HCT116 (cell line): ENCODE results near the gene NACC2. TPM values are rescaled to one million over a fixed set of nuclear protein-coding genes. Genes with fewer than 3 reads are reported as not detected.

Source experiments
- ATAC-seq: fragments of 200-7000 bp; cut with Tn5 transposase; 2 replicates; pipeline ENCODE4 v1.9.1; 2020; ENCODE audit warnings: mild to moderate bottlenecking, moderate library complexity
- BruUV-seq: library from RNA; stranded (reverse); fragments of 400-500 nt; replicated peaks from 2 replicates; lab custom pipeline; 2021; lab: Mats Ljungman, UMichigan
- CTCF ChIA-PET: fragments of 300-600 bp; sonication (Branson Sonifier 250); formaldehyde crosslinking; loops from one replicate; lab custom pipeline; 2021; ENCODE audit warnings: antibody characterized with exemption; lab: Charles Lee
- POLR2A ChIA-PET: fragments of 300-600, 350-600 bp; sonication (Branson Sonifier 250); formaldehyde crosslinking; loops from one replicate; lab custom pipeline; 2021; ENCODE audit warnings: antibody characterized with exemption; lab: Charles Lee
- RAD21 ChIA-PET, 2 experiments: fragments of 300-600 bp; sonication (Branson Sonifier 250); formaldehyde crosslinking; loops; one replicate each; lab custom pipeline; 2023; ENCODE audit warnings: low total read pairs in 2 of 2; ENCODE audit not compliant: uncharacterized antibody in 2 of 2, unreplicated experiment in 2 of 2, low non-redundant PET in 1 of 2; lab: Charles Lee
- DNase-seq: peaks from one replicate; pipeline ENCODE4 v3.0.0-alpha.2; 2010; ENCODE audit warnings: low read depth, low spot score
- H2AFZ ChIP-seq: fragments of 200-600 bp; shearing (Covaris generic), sonication (generic); 2 replicates; pipeline ENCODE4 v1.6.1; 2017; ENCODE audit warnings: low read depth, mixed run types, mixed read lengths, antibody characterized with exemption, low read length; ENCODE audit not compliant: poor library complexity, severe bottlenecking
- H3K27ac ChIP-seq: 2 replicates; pipeline ENCODE4 v1.5.1; 2012; ENCODE audit warnings: low read depth, low read length
- H3K27me3 ChIP-seq: fragments of 200-600 bp; sonication (generic); 2 replicates; pipeline ENCODE4 v1.6.1; 2016; ENCODE audit warnings: mixed run types, low read length, mixed read lengths; ENCODE audit not compliant: insufficient read depth
- H3K36me3 ChIP-seq, 2 experiments: fragments of 200-500 bp in 1 of 2; fragments of 200-600 bp in 1 of 2; sonication (Bioruptor generic) in 1 of 2; sonication (generic) in 1 of 2; 2 replicates each; pipeline versions ENCODE4 v1.5.1 to v1.6.1; 2014 to 2016; ENCODE audit warnings: low read length in 2 of 2, inconsistent platforms in 1 of 2, mixed read lengths in 1 of 2, mixed run types in 1 of 2; ENCODE audit not compliant: insufficient read depth in 2 of 2, control insufficient read depth in 1 of 2
- H3K4me1 ChIP-seq, 2 experiments: fragments of 200-600 bp in 1 of 2; sonication (generic) in 1 of 2; 2 replicates each; pipeline versions ENCODE4 v1.5.1 to v1.6.1; 2012 to 2017; ENCODE audit warnings: low read length in 2 of 2, inconsistent platforms in 1 of 2, mild to moderate bottlenecking in 1 of 2, mixed read lengths in 1 of 2, mixed run types in 1 of 2, moderate library complexity in 1 of 2; ENCODE audit not compliant: insufficient read depth in 2 of 2, control insufficient read depth in 1 of 2
- H3K4me2 ChIP-seq: fragments of 200-600 bp; sonication (generic); 2 replicates; pipeline ENCODE4 v1.6.1; 2017; ENCODE audit warnings: mixed run types, low read length, mixed read lengths
- H3K4me3 ChIP-seq, 2 experiments: fragments of 200-600 bp in 1 of 2; sonication (generic) in 1 of 2; replicated peaks in 1 of 2; 2 replicates each; pipeline ENCODE4 v1.5.1; 2011 to 2016; ENCODE audit warnings: low read length in 2 of 2, control low read depth in 1 of 2, low read depth in 1 of 2, mild to moderate bottlenecking in 1 of 2, mixed read lengths in 1 of 2, mixed run types in 1 of 2
- H3K79me2 ChIP-seq: fragments of 200-600 bp; sonication (generic); 2 replicates; pipeline ENCODE4 v1.6.1; 2017; ENCODE audit warnings: mild to moderate bottlenecking, mixed run types, low read length, moderate library complexity, mixed read lengths; ENCODE audit not compliant: insufficient read depth
- H3K9ac ChIP-seq: fragments of 200-600 bp; sonication (generic); 2 replicates; pipeline ENCODE4 v1.6.1; 2016; ENCODE audit warnings: low read length, mixed read lengths
- H3K9me2 ChIP-seq: fragments of 200-600 bp; sonication (generic), shearing (Covaris generic); 2 replicates; pipeline ENCODE4 v1.6.1; 2017; ENCODE audit warnings: mixed run types, mild to moderate bottlenecking, moderate library complexity; ENCODE audit not compliant: insufficient read depth
- H3K9me3 ChIP-seq, 2 experiments: fragments of 200-500 bp in 1 of 2; fragments of 200-600 bp in 1 of 2; sonication (Bioruptor generic) in 1 of 2; sonication (generic) in 1 of 2; 2 replicates each; pipeline ENCODE4 v1.6.1; 2014 to 2017; ENCODE audit warnings: low read length in 2 of 2, mixed read lengths in 2 of 2, inconsistent platforms in 1 of 2, low read depth in 1 of 2, mild to moderate bottlenecking in 1 of 2, mixed run types in 1 of 2, moderate library complexity in 1 of 2; ENCODE audit not compliant: control insufficient read depth in 1 of 2, insufficient read depth in 1 of 2
- H4K20me1 ChIP-seq: fragments of 200-600 bp; sonication (generic), shearing (Covaris generic); 2 replicates; pipeline ENCODE4 v1.6.1; 2017; ENCODE audit warnings: mixed run types, mild to moderate bottlenecking, moderate library complexity; ENCODE audit not compliant: insufficient read depth
- CBX3 ChIP-seq: IDR thresholded peaks from 2 replicates; pipeline ENCODE4 v1.6.1; 2012; ENCODE audit warnings: low read depth
- ELF1 ChIP-seq: IDR thresholded peaks from 2 replicates; pipeline ENCODE4 v1.6.1; 2012; ENCODE audit warnings: low read depth, borderline replicate concordance
- EZH2phosphoT487 ChIP-seq: fragments of 200-600 bp; IDR thresholded peaks from 2 replicates; pipeline ENCODE4 v1.6.1; 2018; ENCODE audit warnings: antibody characterized with exemption, borderline replicate concordance
- JUND ChIP-seq: IDR thresholded peaks from 2 replicates; pipeline ENCODE4 v1.6.1; 2012
- POLR2A ChIP-seq: IDR thresholded peaks from 2 replicates; pipeline ENCODE4 v1.7.0; 2011; ENCODE audit warnings: borderline replicate concordance; ENCODE audit not compliant: insufficient read depth, insufficient read length; ENCODE audit errors: extremely low read depth
- RAD21 ChIP-seq: IDR thresholded peaks from 2 replicates; pipeline ENCODE4 v1.6.1; 2012; ENCODE audit warnings: low read depth, mild to moderate bottlenecking
- SIN3A ChIP-seq: IDR thresholded peaks from 2 replicates; pipeline ENCODE4 v1.6.1; 2012; ENCODE audit warnings: low read depth
- SP1 ChIP-seq: IDR thresholded peaks from 2 replicates; pipeline ENCODE4 v1.6.1; 2012; ENCODE audit warnings: low read depth
- ZFX ChIP-seq: fragments of 450-650 bp; IDR thresholded peaks from 2 replicates; pipeline ENCODE4 v1.6.1; 2017
- ZNF274 ChIP-seq: fragments of 200-500 bp; sonication (Bioruptor generic); IDR thresholded peaks from 2 replicates; pipeline ENCODE4 v1.6.1; 2014; ENCODE audit warnings: mild to moderate bottlenecking, low read depth, low read length, inconsistent platforms
- intact Hi-C: fragments of 100-400 bp; cut with micrococcal nuclease; formaldehyde crosslinking; loops from 2 replicates; pipeline ENCODE4 v1.10.0; 2022
- total RNA-seq: library from RNA; stranded (reverse); gene quantifications from one replicate; pipeline ENCODE4 v1.2.1, GENCODE V29; 2021; ENCODE audit not compliant: unreplicated experiment
- TF ChIP-seq, protein P1 (sequence below): IDR thresholded peaks from 2 replicates; pipeline ENCODE4 v1.6.1; 2012
- TF ChIP-seq, protein P2 (sequence below): IDR thresholded peaks from 2 replicates; pipeline ENCODE4 v1.6.1; 2012
- TF ChIP-seq, protein P3 (sequence below), 3 experiments: fragments of 200-600 bp in 1 of 3; sonication (generic) in 1 of 3; IDR thresholded peaks in 2 of 3; conservative IDR thresholded peaks in 1 of 3; 2 replicates each; pipeline ENCODE4 v1.5.1; 2012 to 2017; ENCODE audit warnings: low read depth in 2 of 3, low read length in 2 of 3, antibody characterized with exemption in 1 of 3, borderline replicate concordance in 1 of 3, control low read depth in 1 of 3, mild to moderate bottlenecking in 1 of 3, mixed read lengths in 1 of 3, mixed run types in 1 of 3, moderate library complexity in 1 of 3; ENCODE audit not compliant: insufficient read depth in 1 of 3
- TF ChIP-seq, protein P4 (sequence below): IDR thresholded peaks from 2 replicates; pipeline ENCODE4 v1.6.1; 2011; ENCODE audit warnings: mild to moderate bottlenecking, low read length, moderate library complexity; ENCODE audit not compliant: insufficient replicate concordance; ENCODE audit errors: extremely low read depth

NACC2 gene
- total RNA-seq, 1 experiment from 2014 or later = 27.8 TPM

DNA sequence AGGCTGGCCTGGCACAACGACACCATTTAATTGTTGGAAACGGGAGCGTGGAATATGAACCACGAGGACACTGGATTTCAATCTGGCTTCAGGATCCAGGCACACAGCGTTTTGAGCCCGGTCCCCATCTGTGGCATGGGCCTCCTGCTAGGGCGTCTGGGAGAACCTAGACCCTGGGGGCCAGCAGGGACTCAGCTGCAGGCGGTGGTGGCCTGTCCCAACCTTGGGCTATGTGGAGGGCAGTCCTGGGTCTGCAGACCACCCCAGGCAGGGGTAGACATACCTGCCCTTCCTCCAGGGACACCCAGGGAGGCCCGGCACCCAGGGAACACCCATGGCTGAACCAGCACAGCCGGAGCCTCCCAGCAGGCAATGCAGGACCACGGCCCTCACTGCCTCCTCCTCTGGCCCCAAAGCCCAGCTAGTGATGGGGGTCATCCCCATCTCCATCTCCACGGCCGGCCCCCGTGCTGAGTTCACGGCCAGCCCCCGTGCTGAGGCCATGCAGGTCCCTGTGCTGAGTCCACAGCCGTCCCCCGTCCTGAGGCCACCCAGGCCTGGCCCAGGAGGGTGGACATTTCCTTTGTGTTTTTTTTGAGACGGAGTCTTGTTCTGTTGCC, 115.4 kb downstream of the NACC2 start (continued):
- TF ChIP-seq RAD21 (no peak), ZFX (no peak), SP1 (no peak), JUND (no peak), POLR2A (no peak)
- TF ChIP-seq, protein P1, sequence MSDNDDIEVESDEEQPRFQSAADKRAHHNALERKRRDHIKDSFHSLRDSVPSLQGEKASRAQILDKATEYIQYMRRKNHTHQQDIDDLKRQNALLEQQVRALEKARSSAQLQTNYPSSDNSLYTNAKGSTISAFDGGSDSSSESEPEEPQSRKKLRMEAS = no peak
- TF ChIP-seq, protein P2, sequence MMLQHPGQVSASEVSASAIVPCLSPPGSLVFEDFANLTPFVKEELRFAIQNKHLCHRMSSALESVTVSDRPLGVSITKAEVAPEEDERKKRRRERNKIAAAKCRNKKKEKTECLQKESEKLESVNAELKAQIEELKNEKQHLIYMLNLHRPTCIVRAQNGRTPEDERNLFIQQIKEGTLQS = no peak

DNA sequence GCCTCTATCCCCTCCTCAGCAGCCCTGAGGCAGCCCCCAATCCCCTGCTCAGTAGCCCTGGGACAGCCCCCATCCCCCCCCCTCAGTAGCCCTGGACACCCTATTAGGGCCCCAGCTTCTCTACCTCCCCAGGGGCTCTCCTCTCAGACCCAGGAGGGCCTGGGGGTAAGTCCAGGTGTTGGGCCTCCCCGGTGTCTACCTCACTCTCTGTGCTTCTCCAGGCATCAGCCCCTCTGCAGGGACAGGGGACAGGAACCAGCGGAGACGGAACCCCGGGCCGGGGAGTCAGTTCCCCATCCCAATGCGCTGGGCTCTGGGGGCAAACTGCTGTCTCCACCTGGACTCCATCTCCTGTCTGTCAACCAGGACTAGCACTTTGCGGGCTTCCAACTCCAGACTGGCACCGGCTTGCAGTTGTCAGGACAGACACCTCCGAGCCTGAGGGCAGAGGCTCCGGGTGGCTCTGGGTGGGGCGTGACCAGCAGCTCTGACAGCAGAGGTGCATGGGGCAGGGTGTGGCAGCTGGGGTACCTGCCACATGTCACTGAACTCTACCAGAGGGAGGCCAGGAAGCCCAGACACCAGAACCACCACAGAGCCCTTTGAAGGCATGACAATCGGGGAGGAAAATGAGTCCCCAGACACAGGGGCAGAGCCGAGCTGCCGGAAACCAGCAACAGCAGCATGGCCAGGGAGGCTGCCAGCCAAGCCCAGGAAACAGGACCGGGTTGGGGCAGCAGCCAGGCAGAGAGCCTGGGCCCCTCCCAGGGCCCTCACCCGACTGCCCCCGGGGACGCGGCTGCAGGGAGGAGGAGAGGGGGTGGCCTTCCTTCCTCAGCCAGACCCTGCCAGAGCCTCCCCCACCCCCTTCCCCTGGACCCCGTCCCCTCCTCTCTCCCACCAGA, 116.2 kb downstream of the NACC2 start:
- RAD21 ChIA-PET = no interaction called here
- DNase-seq = no peak
- ATAC-seq = 0 out of 2 replicates have a peak, but pooled peaks have one; percentile 19
- Histone ChIP-seq H3K4me2 (no peak overlapping the region), H3K36me3 (no peaks in the 10 kb centered on the region), H3K9me2 (no peaks in the 10 kb centered on the region), H3K4me1 (no peaks in the 10 kb centered on the region), H4K20me1 (no peaks in the 10 kb centered on the region), H3K27ac (no peak overlapping the region), H3K9ac (no peak overlapping the region), H2AFZ (no peak overlapping the region), H3K9me3 (no peaks in the 10 kb centered on the region), H3K79me2 (no peaks in the 10 kb centered on the region), H3K27me3 (no peaks in the 10 kb centered on the region), H3K4me3 (no peak overlapping the region)
- intact Hi-C loops = no loop called here
- POLR2A ChIA-PET = no interaction called here
- TF ChIP-seq, protein P1 = no peak
- TF ChIP-seq SIN3A (no peak), POLR2A (no peak), CBX3 (no peak), ZNF274 (no peak), EZH2phosphoT487 (no peak), ELF1 (no peak)
- TF ChIP-seq, protein P3, sequence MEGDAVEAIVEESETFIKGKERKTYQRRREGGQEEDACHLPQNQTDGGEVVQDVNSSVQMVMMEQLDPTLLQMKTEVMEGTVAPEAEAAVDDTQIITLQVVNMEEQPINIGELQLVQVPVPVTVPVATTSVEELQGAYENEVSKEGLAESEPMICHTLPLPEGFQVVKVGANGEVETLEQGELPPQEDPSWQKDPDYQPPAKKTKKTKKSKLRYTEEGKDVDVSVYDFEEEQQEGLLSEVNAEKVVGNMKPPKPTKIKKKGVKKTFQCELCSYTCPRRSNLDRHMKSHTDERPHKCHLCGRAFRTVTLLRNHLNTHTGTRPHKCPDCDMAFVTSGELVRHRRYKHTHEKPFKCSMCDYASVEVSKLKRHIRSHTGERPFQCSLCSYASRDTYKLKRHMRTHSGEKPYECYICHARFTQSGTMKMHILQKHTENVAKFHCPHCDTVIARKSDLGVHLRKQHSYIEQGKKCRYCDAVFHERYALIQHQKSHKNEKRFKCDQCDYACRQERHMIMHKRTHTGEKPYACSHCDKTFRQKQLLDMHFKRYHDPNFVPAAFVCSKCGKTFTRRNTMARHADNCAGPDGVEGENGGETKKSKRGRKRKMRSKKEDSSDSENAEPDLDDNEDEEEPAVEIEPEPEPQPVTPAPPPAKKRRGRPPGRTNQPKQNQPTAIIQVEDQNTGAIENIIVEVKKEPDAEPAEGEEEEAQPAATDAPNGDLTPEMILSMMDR (IDR thresholded peaks at IDR 0.05 in 2 of 3, conservative IDR thresholded peaks at IDR 0.05 in 1 of 3; ENCODE audit: borderline replicate concordance in 1 of 3, insufficient read depth in 1 of 3, low read depth in 2 of 3, low read length in 2 of 3) = no peak
- TF ChIP-seq, protein P4, sequence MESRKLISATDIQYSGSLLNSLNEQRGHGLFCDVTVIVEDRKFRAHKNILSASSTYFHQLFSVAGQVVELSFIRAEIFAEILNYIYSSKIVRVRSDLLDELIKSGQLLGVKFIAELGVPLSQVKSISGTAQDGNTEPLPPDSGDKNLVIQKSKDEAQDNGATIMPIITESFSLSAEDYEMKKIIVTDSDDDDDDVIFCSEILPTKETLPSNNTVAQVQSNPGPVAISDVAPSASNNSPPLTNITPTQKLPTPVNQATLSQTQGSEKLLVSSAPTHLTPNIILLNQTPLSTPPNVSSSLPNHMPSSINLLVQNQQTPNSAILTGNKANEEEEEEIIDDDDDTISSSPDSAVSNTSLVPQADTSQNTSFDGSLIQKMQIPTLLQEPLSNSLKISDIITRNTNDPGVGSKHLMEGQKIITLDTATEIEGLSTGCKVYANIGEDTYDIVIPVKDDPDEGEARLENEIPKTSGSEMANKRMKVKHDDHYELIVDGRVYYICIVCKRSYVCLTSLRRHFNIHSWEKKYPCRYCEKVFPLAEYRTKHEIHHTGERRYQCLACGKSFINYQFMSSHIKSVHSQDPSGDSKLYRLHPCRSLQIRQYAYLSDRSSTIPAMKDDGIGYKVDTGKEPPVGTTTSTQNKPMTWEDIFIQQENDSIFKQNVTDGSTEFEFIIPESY = no peak
- BruUV-seq = no TSS peak
- CTCF ChIA-PET = interaction anchor here (0.6 kb wide), 1 partner anchor 110 kb away, joined by 3 read pairs; no protein-coding TSS in a partner anchor
